GM19035 (cell line): ENCODE results near the gene TMEM140.

ENCODE experiments used
- ATAC-seq: cut with Tn5 transposase; IDR thresholded peaks from one replicate; pipeline ENCODE4 v1.9.1; 2021; ENCODE audit not compliant: unreplicated experiment

The TMEM140 gene

GRCh38 chr7:135158141-135158655, 10.3 kb downstream of the TMEM140 start:
- no peak for ATAC-seq

- no peak for ATAC-seq
Measured at GRCh38 chr7:135158874-135159273, 11.0 kb downstream of the TMEM140 start.

- ATAC-seq: no peak
Measured at GRCh38 chr7:135159359-135160085, 11.7 kb downstream of the TMEM140 start.

- ATAC-seq: peak; percentile 46
Measured at GRCh38 chr7:135160098-135160857, 12.4 kb downstream of the TMEM140 start.

- no peak for ATAC-seq
Measured at GRCh38 chr7:135160858-135161653, 13.2 kb downstream of the TMEM140 start.

- no peak for ATAC-seq
Measured at GRCh38 chr7:135161669-135162068, 13.8 kb downstream of the TMEM140 start.

- ATAC-seq: no peak
Measured at GRCh38 chr7:135162382-135163001, 14.6 kb downstream of the TMEM140 start.

GRCh38 chr7:135164357-135165061, 16.6 kb downstream of the TMEM140 start:
- no peak for ATAC-seq

- no peak for ATAC-seq
Measured at GRCh38 chr7:135165862-135166261, 18.0 kb downstream of the TMEM140 start.

- ATAC-seq: no peak
Measured at GRCh38 chr7:135166338-135166990, 18.6 kb downstream of the TMEM140 start.

GRCh38 chr7:135167365-135167917, 19.6 kb downstream of the TMEM140 start:
- no peak for ATAC-seq

- ATAC-seq: no peak
Measured at GRCh38 chr7:135168001-135168400, 20.1 kb downstream of the TMEM140 start.

- no peak for ATAC-seq
Measured at GRCh38 chr7:135168489-135169140, 20.7 kb downstream of the TMEM140 start.

GRCh38 chr7:135169141-135169963, 21.5 kb downstream of the TMEM140 start:
- ATAC-seq: peak; percentile 45

GRCh38 chr7:135169964-135170273, 22.0 kb downstream of the TMEM140 start:
- ATAC-seq: peak; percentile 20

GRCh38 chr7:135170274-135170997, 22.6 kb downstream of the TMEM140 start, which contains the start of gene CYREN:
Gene CYREN (minus strand): TSS chr7:135170707. CDS start chr7:135168922, 1,785 bp downstream.
- peak; percentile 63 for ATAC-seq

- peak; percentile 31 for ATAC-seq
Measured at GRCh38 chr7:135170998-135171481, 23.2 kb downstream of the TMEM140 start.
